HFF-Myc (cell line): ENCODE results near the gene GGN.
A peak's percentile ranks its signal among the peaks of the same experiment; 100 is the strongest.
"Not testable (repeated sequence)": the region's sequence is repeated elsewhere in the genome, so short reads cannot be mapped to it uniquely, and the experiment has no call there.

Experiments
- DNase-seq: peaks from one replicate; pipeline ENCODE4 v3.0.0-alpha.2; 2011; ENCODE audit warnings: low read depth; ENCODE audit errors: extremely low read depth
- H3K4me3 ChIP-seq: replicated peaks from 2 replicates; pipeline ENCODE4 v1.5.1; 2011; ENCODE audit warnings: low read depth, mild to moderate bottlenecking, control low read depth, low read length
- TF ChIP-seq, protein P1 (sequence below): IDR thresholded peaks from 2 replicates; pipeline ENCODE4 v1.5.1; 2012; ENCODE audit warnings: mild to moderate bottlenecking, low read depth, low read length, control low read depth; ENCODE audit errors: missing control alignments

GGN gene

DNA sequence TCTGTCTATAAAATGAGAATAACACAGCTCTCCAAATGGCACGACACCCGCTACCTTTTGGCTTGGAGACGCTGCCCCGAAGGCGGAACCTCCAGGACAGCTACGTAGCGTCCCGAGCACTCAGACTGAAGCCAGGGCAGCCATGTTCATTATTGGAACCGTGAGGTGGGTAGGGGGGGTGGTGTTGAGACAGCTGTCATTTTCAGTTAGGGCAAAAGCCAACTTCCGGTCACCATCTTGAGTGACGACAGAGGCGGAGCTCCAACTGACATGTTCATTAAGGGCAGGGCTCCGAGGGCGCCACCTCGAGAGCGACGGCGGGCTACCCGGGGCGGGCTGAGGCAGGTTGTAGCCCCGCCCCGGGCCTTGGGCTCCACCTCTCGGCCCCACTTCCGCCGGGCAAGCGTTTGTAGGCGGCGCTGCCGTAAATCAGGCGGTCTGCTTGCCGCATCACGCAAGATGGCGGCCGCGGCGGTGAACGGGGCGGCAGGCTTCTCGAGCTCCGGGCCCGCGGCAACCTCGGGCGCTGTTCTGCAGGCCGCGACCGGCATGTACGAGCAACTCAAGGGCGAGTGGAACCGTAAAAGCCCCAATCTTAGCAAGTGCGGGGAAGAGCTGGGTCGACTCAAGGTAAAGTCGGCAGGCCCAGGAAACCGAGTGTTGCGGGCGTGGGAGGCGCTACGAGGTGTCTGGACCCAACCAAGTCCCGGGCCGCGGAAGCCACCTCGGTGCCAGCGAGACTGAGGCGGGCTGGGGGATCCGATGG lies 13.3 kb downstream of the GGN start, which contains the start of gene PSMD8:
Gene PSMD8 (plus strand): TSS at position 240 of the 766 bp plus-strand sequence. CDS start 31 bp downstream, at position 271.
- peak within 1 kb of the TSS; percentile 97 for H3K4me3 ChIP-seq
- TF ChIP-seq, protein P1, sequence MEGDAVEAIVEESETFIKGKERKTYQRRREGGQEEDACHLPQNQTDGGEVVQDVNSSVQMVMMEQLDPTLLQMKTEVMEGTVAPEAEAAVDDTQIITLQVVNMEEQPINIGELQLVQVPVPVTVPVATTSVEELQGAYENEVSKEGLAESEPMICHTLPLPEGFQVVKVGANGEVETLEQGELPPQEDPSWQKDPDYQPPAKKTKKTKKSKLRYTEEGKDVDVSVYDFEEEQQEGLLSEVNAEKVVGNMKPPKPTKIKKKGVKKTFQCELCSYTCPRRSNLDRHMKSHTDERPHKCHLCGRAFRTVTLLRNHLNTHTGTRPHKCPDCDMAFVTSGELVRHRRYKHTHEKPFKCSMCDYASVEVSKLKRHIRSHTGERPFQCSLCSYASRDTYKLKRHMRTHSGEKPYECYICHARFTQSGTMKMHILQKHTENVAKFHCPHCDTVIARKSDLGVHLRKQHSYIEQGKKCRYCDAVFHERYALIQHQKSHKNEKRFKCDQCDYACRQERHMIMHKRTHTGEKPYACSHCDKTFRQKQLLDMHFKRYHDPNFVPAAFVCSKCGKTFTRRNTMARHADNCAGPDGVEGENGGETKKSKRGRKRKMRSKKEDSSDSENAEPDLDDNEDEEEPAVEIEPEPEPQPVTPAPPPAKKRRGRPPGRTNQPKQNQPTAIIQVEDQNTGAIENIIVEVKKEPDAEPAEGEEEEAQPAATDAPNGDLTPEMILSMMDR, result peak; percentile 9
- DNase-seq, result peak; percentile 96

DNA sequence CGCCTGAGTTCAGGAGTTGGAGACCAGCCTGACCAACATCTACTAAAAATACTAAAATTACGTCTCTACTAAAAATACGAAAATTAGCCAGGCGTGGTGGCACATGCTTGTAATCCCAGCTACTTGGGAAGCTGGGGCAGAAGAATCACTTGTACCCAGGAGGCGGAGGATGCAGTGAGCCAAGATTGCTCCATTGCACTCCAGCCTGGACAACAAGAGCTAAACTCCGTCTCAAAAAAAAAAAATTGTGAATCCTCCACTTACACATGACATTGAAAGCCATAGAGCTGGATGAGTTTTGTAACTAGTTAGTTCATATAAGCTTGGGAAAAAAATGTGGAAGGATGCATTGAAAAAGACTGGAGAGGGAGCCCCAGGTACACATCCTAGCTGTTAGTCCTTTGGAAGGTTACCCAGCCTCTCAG lies 13.9 kb downstream of the GGN start:
- TF ChIP-seq, protein P1, result no peak
- DNase-seq, result no peak
- peak overlapping the region; percentile 97 for H3K4me3 ChIP-seq

DNA sequence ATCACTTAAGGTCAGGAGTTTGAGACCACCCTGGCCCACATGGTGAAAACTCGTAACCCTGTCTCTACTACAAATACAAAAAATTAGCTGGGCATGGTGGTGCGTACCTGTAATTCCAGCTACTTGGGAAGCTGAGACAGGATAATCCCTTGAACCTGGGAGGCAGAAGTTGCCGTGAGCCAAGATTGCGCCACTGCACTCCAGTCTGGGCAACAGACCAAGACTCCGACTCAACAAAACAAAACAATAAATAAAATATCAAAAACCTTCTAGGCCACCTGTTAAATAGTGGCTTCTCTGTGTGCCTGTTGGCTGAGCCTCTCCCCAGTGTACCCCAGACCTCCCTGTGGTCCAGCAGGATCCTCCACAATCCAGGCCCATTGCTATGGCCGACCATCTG lies 16.8 kb downstream of the GGN start:
- no peak overlapping the region for H3K4me3 ChIP-seq
- DNase-seq, result no peak
- TF ChIP-seq, protein P1, result no peak

DNA sequence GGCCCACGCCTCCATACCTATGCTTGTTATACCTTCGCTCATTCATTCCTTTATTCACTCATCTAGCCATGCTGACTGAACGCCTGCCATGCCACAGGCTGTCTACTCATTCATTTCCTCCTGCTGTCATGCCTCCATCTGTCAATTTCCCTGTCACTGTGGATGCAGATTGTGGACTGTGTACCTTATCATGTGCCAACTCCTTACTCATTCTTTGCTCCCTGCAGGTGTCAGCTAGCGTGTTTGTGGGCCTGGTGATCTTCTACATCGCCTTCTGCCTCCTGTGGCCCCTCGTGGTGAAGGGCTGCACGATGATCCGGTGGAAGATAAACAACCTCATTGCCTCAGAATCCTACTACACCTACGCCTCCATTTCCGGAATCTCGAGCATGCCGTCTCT lies 17.5 kb downstream of the GGN start:
- H3K4me3 ChIP-seq, result no peak overlapping the region
- TF ChIP-seq, protein P1, result no peak
- DNase-seq, result no peak

DNA sequence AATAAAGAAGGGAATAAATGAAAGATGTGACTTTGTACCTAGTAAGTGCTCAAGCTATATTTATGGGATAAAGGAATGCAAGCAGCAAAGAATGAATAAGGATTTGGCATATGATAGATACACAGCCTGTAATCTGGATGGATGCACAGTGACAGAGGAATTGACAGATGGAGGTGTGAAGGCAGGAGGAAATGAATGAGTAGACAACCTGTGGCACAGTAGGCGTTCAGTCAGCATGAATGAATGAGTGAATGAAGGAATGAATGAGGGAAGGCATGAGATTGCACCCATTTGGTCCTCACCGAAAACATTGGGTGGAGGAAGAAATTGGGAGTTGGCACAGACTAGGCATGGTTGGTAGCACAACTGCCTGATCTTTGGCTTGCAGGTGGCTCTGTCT lies 18.2 kb downstream of the GGN start:
- no peak for DNase-seq
- no peak overlapping the region for H3K4me3 ChIP-seq
- TF ChIP-seq, protein P1, result no peak

DNA sequence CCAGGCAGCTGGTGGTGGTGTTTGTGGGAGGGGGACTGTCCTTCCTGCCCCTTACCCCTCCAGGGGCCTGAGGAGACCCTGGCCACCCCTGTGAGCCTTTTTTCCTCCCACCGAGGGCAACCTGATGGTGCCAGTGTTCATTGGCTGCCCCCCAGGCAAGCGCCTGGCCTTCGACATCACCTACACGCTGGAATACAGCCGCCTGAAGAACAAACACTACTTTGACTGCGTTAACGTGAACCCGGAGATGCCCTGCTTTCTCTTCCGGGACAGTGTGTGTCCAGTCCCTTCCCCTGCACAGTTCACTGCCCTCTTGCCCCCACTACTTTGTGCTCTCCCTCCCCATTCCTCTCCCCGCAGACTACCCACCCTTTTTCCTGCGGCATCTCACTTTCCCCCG lies 20.8 kb downstream of the GGN start:
- DNase-seq, result no peak
- TF ChIP-seq, protein P1, result no peak
- H3K4me3 ChIP-seq, result no peak overlapping the region

DNA sequence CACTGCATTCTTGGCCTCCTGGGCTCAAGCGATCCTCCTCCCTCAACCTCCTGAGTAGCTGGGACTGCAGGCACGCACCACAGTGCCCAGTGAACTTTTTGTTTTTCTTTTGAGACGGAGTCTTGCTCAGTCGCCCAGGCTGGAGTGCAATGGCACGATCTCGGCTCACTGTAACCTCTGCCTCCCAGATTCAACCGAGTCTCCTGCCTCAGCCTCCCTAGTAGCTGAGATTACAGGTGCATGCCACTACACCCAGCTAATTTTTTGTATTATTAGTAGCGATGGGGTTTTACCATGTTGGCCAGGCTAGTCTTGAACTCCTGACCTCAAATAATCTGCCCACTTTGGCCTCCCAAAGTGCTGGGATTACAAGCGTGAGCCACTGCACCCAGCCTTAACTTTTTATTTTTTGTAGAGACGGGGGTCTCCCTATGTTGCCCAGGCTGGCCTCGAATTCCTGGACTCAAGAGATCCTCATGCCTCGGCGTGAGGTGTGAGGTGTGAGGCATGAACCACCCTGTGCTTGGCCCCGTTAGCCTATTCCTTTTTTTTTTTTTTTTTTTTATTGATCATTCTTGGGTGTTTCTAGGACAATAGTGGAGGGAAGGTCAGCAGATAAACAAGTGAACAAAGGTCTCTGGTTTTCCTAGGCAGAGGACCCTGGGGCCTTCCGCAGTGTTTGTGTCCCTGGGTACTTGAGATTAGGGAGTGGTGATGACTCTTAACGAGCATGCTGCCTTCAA lies 24.7 kb downstream of the GGN start:
- peak overlapping the region; percentile 50 for H3K4me3 ChIP-seq
- not testable (repeated sequence) for DNase-seq
